Right cardiac atrium (tissue), 5 donors: Measurements from ENCODE around the gene DET1. TPM values are rescaled to one million over a fixed set of nuclear protein-coding genes. Genes with fewer than 3 reads are reported as not detected.
A peak's percentile ranks its signal among the peaks of the same experiment; 100 is the strongest.
"Not testable (repeated sequence)": the region's sequence is repeated elsewhere in the genome, so short reads cannot be mapped to it uniquely, and the experiment has no call there.

Source experiments
- ATAC-seq, 2 donors: fragments of 200-7000 bp; cut with Tn5 transposase; one replicate each; pipeline versions ENCODE4 v1.8.0 to v1.9.1; 2020; ENCODE audit warnings: moderate library complexity in 2 of 2, mild to moderate bottlenecking in 1 of 2
- DNase-seq, 3 donors: peaks; one replicate each; pipeline ENCODE4 v3.0.0-alpha.2; 2020
- H3K27ac ChIP-seq: one replicate; pipeline ENCODE4 v1.5.1; 2013; ENCODE audit warnings: mild to moderate bottlenecking, low read length, control low read depth, moderate library complexity
- H3K27me3 ChIP-seq: one replicate; pipeline ENCODE4 v1.6.1; 2013; ENCODE audit not compliant: control insufficient read depth, insufficient read depth
- H3K4me1 ChIP-seq: one replicate; pipeline ENCODE4 v1.6.1; 2013; ENCODE audit warnings: low read length; ENCODE audit not compliant: control insufficient read depth, insufficient read depth
- H3K4me3 ChIP-seq: one replicate; pipeline ENCODE4 v1.5.1; 2013; ENCODE audit warnings: low read length, control low read depth
- H3K9me3 ChIP-seq: one replicate; pipeline ENCODE4 v1.6.1; 2013; ENCODE audit warnings: low read length; ENCODE audit not compliant: control insufficient read depth
- WGBS: extraction: QIAGEN DNeasy Blood & Tissue Kit; methylation state at CpG from one replicate; pipeline ENCODE4 v1.1.7; 2013; 5-methylcytosine and 5-hydroxymethylcytosine counted together
- intact Hi-C, 4 donors: fragments of 100-400 bp; cut with DNase I; formaldehyde crosslinking; loops; one replicate each; pipeline versions ENCODE4 v1.11.0 to v1.14.0; 2022 to 2023
- polyA plus RNA-seq: library from polyadenylated mRNA; stranded (reverse); fragments of 200-250 nt; gene quantifications from one replicate; pipeline ENCODE4 v1.2.3, GENCODE V29; 2013
- total RNA-seq, 4 donors: library from RNA; stranded (reverse); fragmentation: NEBNext Ultra II Directional; extraction: Animal tissue kit (Norgen Biotek cat#: 25700); gene quantifications; one replicate each; pipeline ENCODE4 v1.2.1, GENCODE V29; 2021
- donor health status: healthy with polysubstance abuse.
- donor health status: DM: no; HTN: yes; CAD: no.
- donor health status: DM: no; HTN: no; CAD: no.
- donor health status: DM: no; HTN: yes; CAD: no; lungs with severe emphysema.
- donor health status: DM: yes; HTN: yes; CAD: no.

The DET1 gene
- total and polyA plus RNA-seq, 5 donors = 5.1 to 8.0 (median 6.2) TPM

GRCh38 chr15:88477126-88477525 is 69.4 kb downstream of the DET1 start:
- ATAC-seq (no peak), DNase-seq (no peak)
- no peaks in the 10 kb centered on the region for H3K4me1 ChIP-seq
- intact Hi-C loops = loop anchor here in 3 of 4 donors (2.0 to 5.0 kb wide), 2 partner anchors 135 to 138 kb away; no protein-coding TSS in a partner anchor
- no peaks in the 10 kb centered on the region for H3K27me3 ChIP-seq
- no peak overlapping the region for H3K4me3 ChIP-seq
- no peaks in the 10 kb centered on the region for H3K9me3 ChIP-seq
- H3K27ac ChIP-seq = no peak overlapping the region
- 89% methylated on average over 7 of the region's 7 CpGs for WGBS

- intact Hi-C loops = loop anchor here in 3 of 4 donors (2.0 to 5.0 kb wide), 2 partner anchors 136 to 138 kb away; no protein-coding TSS in a partner anchor
- DNase-seq (no peak), ATAC-seq (peak; percentile 72 to 73)
- no peaks in the 10 kb centered on the region for H3K27me3 ChIP-seq
- no peak overlapping the region for H3K27ac ChIP-seq
- H3K9me3 ChIP-seq = no peaks in the 10 kb centered on the region
- H3K4me1 ChIP-seq = no peaks in the 10 kb centered on the region
- WGBS = 61% methylated on average over 8 of the region's 8 CpGs
- no peak overlapping the region for H3K4me3 ChIP-seq
These were observed 69.8 kb downstream of the DET1 start for GRCh38 chr15:88476635-88477060.

- not testable (repeated sequence) for ATAC-seq, H3K4me1 ChIP-seq, H3K4me3 ChIP-seq, DNase-seq, H3K9me3 ChIP-seq, H3K27me3 ChIP-seq, H3K27ac ChIP-seq
- intact Hi-C loops = loop anchor here in 1 of 4 donors (5.0 kb wide), 1 partner anchor 149 kb away; the partner anchor contains the start of gene AEN
- 96% methylated on average over 4 of the region's 4 CpGs for WGBS
These were observed 72.7 kb downstream of the DET1 start for GRCh38 chr15:88473661-88474293.

- no peak overlapping the region for H3K4me3 ChIP-seq
- no peaks in the 10 kb centered on the region for H3K27me3 ChIP-seq
- ATAC-seq (no peak), DNase-seq (no peak)
- peaks cover 2% of the 10 kb centered on the region for H3K4me1 ChIP-seq
- H3K9me3 ChIP-seq = no peaks in the 10 kb centered on the region
- no peak overlapping the region for H3K27ac ChIP-seq
- 84% methylated on average over 4 of the region's 4 CpGs for WGBS
- intact Hi-C loops = loop anchor here in 1 of 4 donors (5.0 kb wide), 1 partner anchor 150 kb away; the partner anchor contains the start of gene AEN
These were observed 74.3 kb downstream of the DET1 start for GRCh38 chr15:88472225-88472624.

GRCh38 chr15:88470625-88471372 is 75.7 kb downstream of the DET1 start:
- ATAC-seq (no peak), DNase-seq (no peak)
- H3K27me3 ChIP-seq = no peaks in the 10 kb centered on the region
- intact Hi-C loops = loop anchor here in 1 of 4 donors (5.0 kb wide), 1 partner anchor 152 kb away; the partner anchor contains the start of gene AEN
- no peak overlapping the region for H3K27ac ChIP-seq
- 93% methylated on average over 6 of the region's 6 CpGs for WGBS
- H3K4me1 ChIP-seq = peaks cover 2% of the 10 kb centered on the region
- H3K9me3 ChIP-seq = no peaks in the 10 kb centered on the region
- no peak overlapping the region for H3K4me3 ChIP-seq

- DNase-seq = no peak
- Histone ChIP-seq H3K27me3 (no peaks in the 10 kb centered on the region), H3K4me3 (no peak overlapping the region), H3K4me1 (peaks cover 2% of the 10 kb centered on the region), H3K9me3 (no peaks in the 10 kb centered on the region), H3K27ac (no peak overlapping the region)
- WGBS = 91% methylated on average over 2 of the region's 2 CpGs
- no peak for ATAC-seq
- intact Hi-C loops = no loop called here
These were observed 77.2 kb downstream of the DET1 start for GRCh38 chr15:88469321-88469720.

GRCh38 chr15:88468721-88469120 is 77.8 kb downstream of the DET1 start:
- H3K9me3 ChIP-seq, DNase-seq, H3K27ac ChIP-seq, H3K4me3 ChIP-seq, intact Hi-C loops, H3K27me3 ChIP-seq, ATAC-seq, H3K4me1 ChIP-seq: not testable (repeated sequence)
- WGBS = 95% methylated on average over 10 of the region's 10 CpGs

GRCh38 chr15:88467935-88468528 is 78.4 kb downstream of the DET1 start:
- H3K4me3 ChIP-seq = peak overlapping the region; percentile 73
- ATAC-seq = no peak
- no peaks in the 10 kb centered on the region for H3K9me3 ChIP-seq
- WGBS = 2% methylated on average over 17 of the region's 17 CpGs
- H3K4me1 ChIP-seq = peaks cover 2% of the 10 kb centered on the region
- intact Hi-C loops = no loop called here
- no peak for DNase-seq
- H3K27me3 ChIP-seq = no peaks in the 10 kb centered on the region
- H3K27ac ChIP-seq = peak overlapping the region; percentile 58

GRCh38 chr15:88467073-88467934 is 79.2 kb downstream of the DET1 start, which contains the start of the genes MRPL46 and MRPS11:
Gene MRPL46 (minus strand): TSS chr15:88467388. CDS start chr15:88467377, 11 bp downstream.
Gene MRPS11 (plus strand): TSS chr15:88467708. CDS start chr15:88467718, 10 bp downstream.
- H3K4me1 ChIP-seq = peaks cover 2% of the 10 kb centered on the region
- ATAC-seq (peak; percentile 98), DNase-seq (peak; percentile 91 to 96 (median 95))
- H3K27ac ChIP-seq = peak within 1 kb of the TSS; percentile 82
- intact Hi-C loops = no loop called here
- WGBS = under 1% methylated on average over 55 of the region's 55 CpGs
- no peaks in the 10 kb centered on the region for H3K27me3 ChIP-seq
- peak within 1 kb of the TSS; percentile 73 for H3K4me3 ChIP-seq
- no peaks in the 10 kb centered on the region for H3K9me3 ChIP-seq

- ATAC-seq (no peak), DNase-seq (no peak)
- H3K9me3 ChIP-seq = no peaks in the 10 kb centered on the region
- WGBS = 92% methylated on average over 4 of the region's 4 CpGs
- H3K27me3 ChIP-seq = no peaks in the 10 kb centered on the region
- intact Hi-C loops = no loop called here
- H3K4me3 ChIP-seq = no peak overlapping the region
- peaks cover 2% of the 10 kb centered on the region for H3K4me1 ChIP-seq
- no peak overlapping the region for H3K27ac ChIP-seq
These were observed 80.8 kb downstream of the DET1 start for GRCh38 chr15:88465633-88466224.
